ENCODE measurements around the gene EDRF1.
A peak's percentile ranks its signal among the peaks of the same experiment; 100 is the strongest.

EDRF1 gene

DNA sequence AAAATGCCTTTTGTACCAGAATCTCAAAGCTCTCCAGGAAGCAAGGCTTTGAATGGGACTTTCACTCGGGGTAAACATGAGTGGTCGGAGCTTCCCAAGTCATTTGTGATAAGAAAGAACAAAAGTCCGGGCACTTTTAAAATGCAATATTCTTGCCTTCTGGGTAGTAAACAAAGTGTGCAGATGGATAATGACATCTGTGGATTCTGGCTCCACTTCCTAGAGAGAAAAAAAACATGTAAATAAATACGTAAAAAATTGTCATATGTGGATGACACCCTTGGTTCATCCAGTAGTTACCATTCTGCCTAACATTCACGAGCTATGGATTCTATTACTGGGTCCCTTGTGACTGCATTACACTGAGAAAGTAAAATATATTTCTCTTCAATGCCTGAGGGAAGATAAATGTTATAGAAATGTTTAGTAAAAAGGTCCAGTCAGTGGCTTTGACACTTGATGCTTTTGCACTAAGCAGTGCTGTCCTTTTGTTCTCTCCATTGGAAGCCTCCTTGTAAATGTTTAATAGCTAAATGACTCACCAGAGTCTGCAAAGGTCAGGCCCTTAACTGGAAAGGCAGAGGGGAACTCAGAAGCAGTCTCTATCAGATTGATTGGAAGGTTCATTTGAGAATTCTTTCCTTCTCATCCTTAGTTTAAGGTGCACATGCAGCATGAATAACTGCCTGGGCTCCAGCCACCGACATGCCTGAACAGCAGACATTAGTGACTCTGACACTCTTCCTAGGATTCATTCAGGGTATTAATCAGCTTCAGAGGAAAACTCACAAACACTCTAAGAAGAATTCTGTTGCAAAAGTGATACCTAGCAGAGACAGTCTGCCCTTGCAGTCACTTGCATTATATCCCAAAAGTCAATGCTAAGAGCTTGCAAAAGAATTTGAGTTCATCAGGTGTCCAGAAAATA is 11.7 kb upstream of the EDRF1 start (continued):
- TF ChIP-seq, protein P1, sequence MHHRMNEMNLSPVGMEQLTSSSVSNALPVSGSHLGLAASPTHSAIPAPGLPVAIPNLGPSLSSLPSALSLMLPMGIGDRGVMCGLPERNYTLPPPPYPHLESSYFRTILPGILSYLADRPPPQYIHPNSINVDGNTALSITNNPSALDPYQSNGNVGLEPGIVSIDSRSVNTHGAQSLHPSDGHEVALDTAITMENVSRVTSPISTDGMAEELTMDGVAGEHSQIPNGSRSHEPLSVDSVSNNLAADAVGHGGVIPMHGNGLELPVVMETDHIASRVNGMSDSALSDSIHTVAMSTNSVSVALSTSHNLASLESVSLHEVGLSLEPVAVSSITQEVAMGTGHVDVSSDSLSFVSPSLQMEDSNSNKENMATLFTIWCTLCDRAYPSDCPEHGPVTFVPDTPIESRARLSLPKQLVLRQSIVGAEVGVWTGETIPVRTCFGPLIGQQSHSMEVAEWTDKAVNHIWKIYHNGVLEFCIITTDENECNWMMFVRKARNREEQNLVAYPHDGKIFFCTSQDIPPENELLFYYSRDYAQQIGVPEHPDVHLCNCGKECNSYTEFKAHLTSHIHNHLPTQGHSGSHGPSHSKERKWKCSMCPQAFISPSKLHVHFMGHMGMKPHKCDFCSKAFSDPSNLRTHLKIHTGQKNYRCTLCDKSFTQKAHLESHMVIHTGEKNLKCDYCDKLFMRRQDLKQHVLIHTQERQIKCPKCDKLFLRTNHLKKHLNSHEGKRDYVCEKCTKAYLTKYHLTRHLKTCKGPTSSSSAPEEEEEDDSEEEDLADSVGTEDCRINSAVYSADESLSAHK (tag by site-specific recombination; IDR thresholded peaks at IDR 0.05): peak; percentile 84
- TF ChIP-seq ZNF324 (tag by site-specific recombination; IDR thresholded peaks at IDR 0.05) (no peak), ZNF335 (tag by site-specific recombination; conservative IDR thresholded peaks at IDR 0.05) (peak; percentile 28; the same call in 1 of the 2 replicates), ZNF843 (tag by site-specific recombination; IDR thresholded peaks at IDR 0.05) (0 out of 2 replicates have a peak, but pooled peaks have one; percentile 71), EGR2 (tag by site-specific recombination; IDR thresholded peaks at IDR 0.05; ENCODE audit: low read depth) (no peak), ZBTB17 (tag by site-specific recombination; IDR thresholded peaks at IDR 0.05) (peak; percentile 25), ZFHX2 (tag by site-specific recombination; conservative IDR thresholded peaks at IDR 0.05) (no peak), ZNF366 (tag by site-specific recombination; conservative IDR thresholded peaks at IDR 0.05) (peak; percentile 77), OSR2 (tag by site-specific recombination; IDR thresholded peaks at IDR 0.05) (peak; percentile 75), HOXD13 (CRISPR knock-in tag; IDR thresholded peaks at IDR 0.05; ENCODE audit: borderline replicate concordance) (peak; percentile 87), ZEB2 (tag by site-specific recombination; IDR thresholded peaks at IDR 0.05) (peak; percentile 44; the same call in 1 of the 2 replicates), ZSCAN30 (tag by site-specific recombination; IDR thresholded peaks at IDR 0.05) (peak; percentile 77; the same call in 1 of the 2 replicates), ZNF19 (tag by site-specific recombination; IDR thresholded peaks at IDR 0.05; ENCODE audit: low read depth) (no peak), ZNF501 (tag by site-specific recombination; IDR thresholded peaks at IDR 0.05) (0 out of 2 replicates have a peak, but pooled peaks have one; percentile 18), ZNF394 (tag by site-specific recombination; IDR thresholded peaks at IDR 0.05; ENCODE audit: borderline replicate concordance) (no peak), OVOL3 (tag by site-specific recombination; IDR thresholded peaks at IDR 0.05) (peak; percentile 58; the same call in 1 of the 2 replicates), ZNF600 (tag by site-specific recombination; IDR thresholded peaks at IDR 0.05) (0 out of 2 replicates have a peak, but pooled peaks have one; percentile 9), SCRT2 (tag by site-specific recombination; IDR thresholded peaks at IDR 0.05) (peak; percentile 46; the same call in 1 of the 2 replicates), ZNF10 (tag by site-specific recombination; IDR thresholded peaks at IDR 0.05) (no peak), TCF7L2 (IDR thresholded peaks at IDR 0.05; ENCODE audit: borderline replicate concordance, low read depth, low read length) (peak; percentile 79; the same call in 1 of the 2 replicates)
- TF ChIP-seq, protein P2, sequence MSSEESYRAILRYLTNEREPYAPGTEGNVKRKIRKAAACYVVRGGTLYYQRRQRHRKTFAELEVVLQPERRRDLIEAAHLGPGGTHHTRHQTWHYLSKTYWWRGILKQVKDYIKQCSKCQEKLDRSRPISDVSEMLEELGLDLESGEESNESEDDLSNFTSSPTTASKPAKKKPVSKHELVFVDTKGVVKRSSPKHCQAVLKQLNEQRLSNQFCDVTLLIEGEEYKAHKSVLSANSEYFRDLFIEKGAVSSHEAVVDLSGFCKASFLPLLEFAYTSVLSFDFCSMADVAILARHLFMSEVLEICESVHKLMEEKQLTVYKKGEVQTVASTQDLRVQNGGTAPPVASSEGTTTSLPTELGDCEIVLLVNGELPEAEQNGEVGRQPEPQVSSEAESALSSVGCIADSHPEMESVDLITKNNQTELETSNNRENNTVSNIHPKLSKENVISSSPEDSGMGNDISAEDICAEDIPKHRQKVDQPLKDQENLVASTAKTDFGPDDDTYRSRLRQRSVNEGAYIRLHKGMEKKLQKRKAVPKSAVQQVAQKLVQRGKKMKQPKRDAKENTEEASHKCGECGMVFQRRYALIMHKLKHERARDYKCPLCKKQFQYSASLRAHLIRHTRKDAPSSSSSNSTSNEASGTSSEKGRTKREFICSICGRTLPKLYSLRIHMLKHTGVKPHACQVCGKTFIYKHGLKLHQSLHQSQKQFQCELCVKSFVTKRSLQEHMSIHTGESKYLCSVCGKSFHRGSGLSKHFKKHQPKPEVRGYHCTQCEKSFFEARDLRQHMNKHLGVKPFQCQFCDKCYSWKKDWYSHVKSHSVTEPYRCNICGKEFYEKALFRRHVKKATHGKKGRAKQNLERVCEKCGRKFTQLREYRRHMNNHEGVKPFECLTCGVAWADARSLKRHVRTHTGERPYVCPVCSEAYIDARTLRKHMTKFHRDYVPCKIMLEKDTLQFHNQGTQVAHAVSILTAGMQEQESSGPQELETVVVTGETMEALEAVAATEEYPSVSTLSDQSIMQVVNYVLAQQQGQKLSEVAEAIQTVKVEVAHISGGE (tag by site-specific recombination; conservative IDR thresholded peaks at IDR 0.05; ENCODE audit: low read depth): no peak
- TF ChIP-seq, protein P3, sequence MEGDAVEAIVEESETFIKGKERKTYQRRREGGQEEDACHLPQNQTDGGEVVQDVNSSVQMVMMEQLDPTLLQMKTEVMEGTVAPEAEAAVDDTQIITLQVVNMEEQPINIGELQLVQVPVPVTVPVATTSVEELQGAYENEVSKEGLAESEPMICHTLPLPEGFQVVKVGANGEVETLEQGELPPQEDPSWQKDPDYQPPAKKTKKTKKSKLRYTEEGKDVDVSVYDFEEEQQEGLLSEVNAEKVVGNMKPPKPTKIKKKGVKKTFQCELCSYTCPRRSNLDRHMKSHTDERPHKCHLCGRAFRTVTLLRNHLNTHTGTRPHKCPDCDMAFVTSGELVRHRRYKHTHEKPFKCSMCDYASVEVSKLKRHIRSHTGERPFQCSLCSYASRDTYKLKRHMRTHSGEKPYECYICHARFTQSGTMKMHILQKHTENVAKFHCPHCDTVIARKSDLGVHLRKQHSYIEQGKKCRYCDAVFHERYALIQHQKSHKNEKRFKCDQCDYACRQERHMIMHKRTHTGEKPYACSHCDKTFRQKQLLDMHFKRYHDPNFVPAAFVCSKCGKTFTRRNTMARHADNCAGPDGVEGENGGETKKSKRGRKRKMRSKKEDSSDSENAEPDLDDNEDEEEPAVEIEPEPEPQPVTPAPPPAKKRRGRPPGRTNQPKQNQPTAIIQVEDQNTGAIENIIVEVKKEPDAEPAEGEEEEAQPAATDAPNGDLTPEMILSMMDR (tag by site-specific recombination; IDR thresholded peaks at IDR 0.05): no peak
- TF ChIP-seq, protein P4, sequence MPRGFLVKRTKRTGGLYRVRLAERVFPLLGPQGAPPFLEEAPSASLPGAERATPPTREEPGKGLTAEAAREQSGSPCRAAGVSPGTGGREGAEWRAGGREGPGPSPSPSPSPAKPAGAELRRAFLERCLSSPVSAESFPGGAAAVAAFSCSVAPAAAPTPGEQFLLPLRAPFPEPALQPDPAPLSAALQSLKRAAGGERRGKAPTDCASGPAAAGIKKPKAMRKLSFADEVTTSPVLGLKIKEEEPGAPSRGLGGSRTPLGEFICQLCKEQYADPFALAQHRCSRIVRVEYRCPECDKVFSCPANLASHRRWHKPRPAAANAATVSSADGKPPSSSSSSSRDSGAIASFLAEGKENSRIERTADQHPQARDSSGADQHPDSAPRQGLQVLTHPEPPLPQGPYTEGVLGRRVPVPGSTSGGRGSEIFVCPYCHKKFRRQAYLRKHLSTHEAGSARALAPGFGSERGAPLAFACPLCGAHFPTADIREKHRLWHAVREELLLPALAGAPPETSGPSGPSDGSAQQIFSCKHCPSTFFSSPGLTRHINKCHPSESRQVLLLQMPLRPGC (tag by site-specific recombination; IDR thresholded peaks at IDR 0.05): 0 out of 2 replicates have a peak, but pooled peaks have one; percentile 66
- TF ChIP-seq, protein P5, sequence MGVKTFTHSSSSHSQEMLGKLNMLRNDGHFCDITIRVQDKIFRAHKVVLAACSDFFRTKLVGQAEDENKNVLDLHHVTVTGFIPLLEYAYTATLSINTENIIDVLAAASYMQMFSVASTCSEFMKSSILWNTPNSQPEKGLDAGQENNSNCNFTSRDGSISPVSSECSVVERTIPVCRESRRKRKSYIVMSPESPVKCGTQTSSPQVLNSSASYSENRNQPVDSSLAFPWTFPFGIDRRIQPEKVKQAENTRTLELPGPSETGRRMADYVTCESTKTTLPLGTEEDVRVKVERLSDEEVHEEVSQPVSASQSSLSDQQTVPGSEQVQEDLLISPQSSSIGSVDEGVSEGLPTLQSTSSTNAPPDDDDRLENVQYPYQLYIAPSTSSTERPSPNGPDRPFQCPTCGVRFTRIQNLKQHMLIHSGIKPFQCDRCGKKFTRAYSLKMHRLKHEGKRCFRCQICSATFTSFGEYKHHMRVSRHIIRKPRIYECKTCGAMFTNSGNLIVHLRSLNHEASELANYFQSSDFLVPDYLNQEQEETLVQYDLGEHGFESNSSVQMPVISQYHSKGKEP (tag by site-specific recombination; IDR thresholded peaks at IDR 0.05): peak; percentile 30; the same call in 1 of the 2 replicates
- TF ChIP-seq, protein P6, sequence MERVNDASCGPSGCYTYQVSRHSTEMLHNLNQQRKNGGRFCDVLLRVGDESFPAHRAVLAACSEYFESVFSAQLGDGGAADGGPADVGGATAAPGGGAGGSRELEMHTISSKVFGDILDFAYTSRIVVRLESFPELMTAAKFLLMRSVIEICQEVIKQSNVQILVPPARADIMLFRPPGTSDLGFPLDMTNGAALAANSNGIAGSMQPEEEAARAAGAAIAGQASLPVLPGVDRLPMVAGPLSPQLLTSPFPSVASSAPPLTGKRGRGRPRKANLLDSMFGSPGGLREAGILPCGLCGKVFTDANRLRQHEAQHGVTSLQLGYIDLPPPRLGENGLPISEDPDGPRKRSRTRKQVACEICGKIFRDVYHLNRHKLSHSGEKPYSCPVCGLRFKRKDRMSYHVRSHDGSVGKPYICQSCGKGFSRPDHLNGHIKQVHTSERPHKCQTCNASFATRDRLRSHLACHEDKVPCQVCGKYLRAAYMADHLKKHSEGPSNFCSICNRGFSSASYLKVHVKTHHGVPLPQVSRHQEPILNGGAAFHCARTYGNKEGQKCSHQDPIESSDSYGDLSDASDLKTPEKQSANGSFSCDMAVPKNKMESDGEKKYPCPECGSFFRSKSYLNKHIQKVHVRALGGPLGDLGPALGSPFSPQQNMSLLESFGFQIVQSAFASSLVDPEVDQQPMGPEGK (tag by site-specific recombination; IDR thresholded peaks at IDR 0.05): no peak

Measured in HEK293 (cell line).